HepG2 (cell line): ENCODE measurements around the gene LRRC45. TPM values are rescaled to one million over a fixed set of nuclear protein-coding genes. Genes with fewer than 3 reads are reported as not detected.

Source experiments
- FIP1L1 ChIP-seq: fragments of 200-400 bp; formaldehyde crosslinking; IDR thresholded peaks from 2 replicates; pipeline ENCODE4 v1.6.1; 2018; ENCODE audit warnings: low read depth, mild to moderate bottlenecking, low read length, moderate library complexity, borderline replicate concordance; ENCODE audit not compliant: insufficient read depth
- KLF9 ChIP-seq: IDR thresholded peaks from 2 replicates; pipeline ENCODE4 v1.6.1; 2016; ENCODE audit warnings: low read depth
- POLR2AphosphoS5 ChIP-seq: IDR thresholded peaks from 2 replicates; pipeline ENCODE4 v1.6.1; 2012; ENCODE audit warnings: low read depth, low read length
- REL ChIP-seq: sonication (generic); formaldehyde crosslinking; conservative IDR thresholded peaks from 2 replicates; pipeline ENCODE4 v1.8.0; 2022; ENCODE audit warnings: mild to moderate bottlenecking, missing genetic modification reagents, moderate library complexity
- RNF219 ChIP-seq: sonication (generic); formaldehyde crosslinking; IDR thresholded peaks from 2 replicates; pipeline ENCODE4 v1.5.0; 2020; ENCODE audit warnings: mild to moderate bottlenecking, missing genetic modification reagents
- SRSF1 ChIP-seq: fragments of 200-400 bp; formaldehyde crosslinking; optimal IDR thresholded peaks from 2 replicates; pipeline ENCODE3; 2017; ENCODE audit warnings: mild to moderate bottlenecking, low read depth, low read length, moderate library complexity
- TAF1 ChIP-seq: sonication (generic); formaldehyde crosslinking; IDR thresholded peaks from 2 replicates; pipeline ENCODE4 v1.4.0; 2020; ENCODE audit warnings: missing genetic modification reagents
- TOPORS ChIP-seq: sonication (generic); formaldehyde crosslinking; IDR thresholded peaks from 2 replicates; pipeline ENCODE4 v1.8.0; 2023; ENCODE audit warnings: mild to moderate bottlenecking, missing genetic modification reagents
- U2AF1 ChIP-seq: fragments of 200-400 bp; formaldehyde crosslinking; optimal IDR thresholded peaks from 2 replicates; pipeline ENCODE3; 2017; ENCODE audit warnings: mild to moderate bottlenecking, low read depth, low read length
- ZNF318 ChIP-seq: sonication (generic); formaldehyde crosslinking; IDR thresholded peaks from 2 replicates; pipeline ENCODE4 v1.4.0; 2020; ENCODE audit warnings: mild to moderate bottlenecking, missing genetic modification reagents
- ZNF432 ChIP-seq: sonication (generic); formaldehyde crosslinking; IDR thresholded peaks from 2 replicates; pipeline ENCODE4 v1.5.0; 2020; ENCODE audit warnings: missing genetic modification reagents, mild to moderate bottlenecking, borderline replicate concordance
- ZNF501 ChIP-seq: sonication (generic); formaldehyde crosslinking; IDR thresholded peaks from 2 replicates; pipeline ENCODE4 v1.5.1; 2020; ENCODE audit warnings: mild to moderate bottlenecking, moderate library complexity, missing genetic modification reagents
- ZNF660 ChIP-seq: sonication (generic); formaldehyde crosslinking; IDR thresholded peaks from 2 replicates; pipeline ENCODE4 v1.5.1; 2020; ENCODE audit warnings: mild to moderate bottlenecking, low read depth, missing genetic modification reagents, borderline replicate concordance
- ZNF710 ChIP-seq: sonication (generic); formaldehyde crosslinking; IDR thresholded peaks from 2 replicates; pipeline ENCODE4 v1.5.0; 2020; ENCODE audit warnings: mild to moderate bottlenecking, missing genetic modification reagents, borderline replicate concordance
- ZNF816 ChIP-seq: sonication (generic); formaldehyde crosslinking; IDR thresholded peaks from 2 replicates; pipeline ENCODE4 v1.8.0; 2022; ENCODE audit warnings: missing genetic modification reagents, mild to moderate bottlenecking, borderline replicate concordance
- polyA plus RNA-seq, 8 experiments: library from polyadenylated mRNA; depleted of rRNA in 3 of 8; stranded (reverse) in 7 of 8; unstranded in 1 of 8; fragments of >200 nt; fragmentation: Illumina TruSeq in 4 of 8; extraction: Trizol in 4 of 8; gene quantifications; 2 replicates each; pipeline versions ENCODE4 v1.2.1 to v1.2.3, GENCODE V29; 2011 to 2016; ENCODE audit warnings: low read depth in 4 of 8, missing spikeins in 1 of 8, mixed read lengths in 1 of 8; ENCODE audit not compliant: insufficient read depth in 1 of 8
- total RNA-seq, 5 experiments: library from RNA; depleted of rRNA; stranded (reverse); fragments of >200 nt; fragmentation: Illumina TruSeq; extraction: Trizol; gene quantifications; 2 replicates each; pipeline ENCODE4 v1.2.3, GENCODE V29; 2016; ENCODE audit warnings: low read depth in 1 of 5

LRRC45 gene
- total and polyA plus RNA-seq, 2 of the 13 experiments (the other 11 are each of a cell fraction or from before 2014, with no cell fraction given): 11.6 to 48.1 TPM

GRCh38 chr17:81992306-81993102 lies 30.6 kb upstream of the LRRC45 start (continued):
- TF ChIP-seq POLR2AphosphoS5 (peak; percentile 35; the same call in 1 of the 2 replicates), ZNF432 (CRISPR knock-in tag) (no peak; the same call in 1 of the 2 replicates), ZNF660 (CRISPR knock-in tag) (peak; percentile 96), SRSF1 (peak; percentile 82), REL (CRISPR knock-in tag) (peak; percentile 98), TAF1 (CRISPR knock-in tag) (peak; percentile 32), ZNF501 (CRISPR knock-in tag) (peak; percentile 95), ZNF816 (CRISPR knock-in tag) (peak; percentile 86; the same call in 1 of the 2 replicates), KLF9 (CRISPR knock-in tag) (peak; percentile 67; the same call in 1 of the 2 replicates), RNF219 (CRISPR knock-in tag) (peak; percentile 99), TOPORS (CRISPR knock-in tag) (peak; percentile 91), FIP1L1 (peak; percentile 49), ZNF710 (CRISPR knock-in tag) (peak; percentile 92), U2AF1 (peak; percentile 28), ZNF318 (peak; percentile 97)
